GM12878 (cell line): Measurements from ENCODE around the gene SH2D2A. TPM values are rescaled to one million over a fixed set of nuclear protein-coding genes. Genes with fewer than 3 reads are reported as not detected.

Source experiments
- ATAC-seq: fragments of 200-7000 bp; cut with Tn5 transposase; 3 replicates; pipeline ENCODE4 v1.9.1; 2020; ENCODE audit warnings: mild to moderate bottlenecking, moderate library complexity
- BruUV-seq: library from RNA; stranded (reverse); fragments of 400-500 nt; replicated peaks from 2 replicates; lab custom pipeline; 2021; lab: Mats Ljungman, UMichigan
- CTCF ChIA-PET: fragments of 300-600 bp; sonication (Branson Sonifier 250); formaldehyde crosslinking; extraction: SDS; loops from one replicate; lab custom pipeline; 2021; ENCODE audit warnings: inconsistent platforms; lab: Yijun Ruan, JAX
- POLR2A ChIA-PET: fragments of 350-600 bp; formaldehyde crosslinking; extraction: SDS; loops from one replicate; lab custom pipeline; 2021; ENCODE audit warnings: inconsistent platforms; lab: Charles Lee
- RAD21 ChIA-PET: fragments of 300-600 bp; sonication (Branson Sonifier 250); formaldehyde crosslinking; loops from one replicate; lab custom pipeline; 2023; ENCODE audit warnings: antibody characterized with exemption; ENCODE audit not compliant: unreplicated experiment; lab: Charles Lee
- SMC1A ChIA-PET: fragments of 300-600 bp; sonication (Branson Sonifier 250); formaldehyde crosslinking; loops from one replicate; lab custom pipeline; 2023; ENCODE audit not compliant: unreplicated experiment, uncharacterized antibody; lab: Charles Lee
- DNase-seq: peaks from one replicate; pipeline ENCODE4 v3.0.0-alpha.2; 2011; ENCODE audit warnings: low read depth, low spot score
- FAIRE-seq: peaks from 3 replicates; lab custom pipeline; 2011; peaks lifted over from hg19 to GRCh38; lab: Jason Lieb, UNC
- H2AFZ ChIP-seq: 2 replicates; pipeline ENCODE4 v1.6.0; 2011; ENCODE audit warnings: low read depth, low read length, control low read depth; ENCODE audit not compliant: control insufficient read depth
- H3K27ac ChIP-seq: 2 replicates; pipeline ENCODE4 v1.5.1; 2011; ENCODE audit warnings: control low read depth; ENCODE audit not compliant: control insufficient read depth, insufficient read depth
- H3K27me3 ChIP-seq, 2 experiments: replicated peaks in 1 of 2; 2 replicates each; pipeline versions ENCODE4 v1.6.0 to v1.6.1; 2011; ENCODE audit warnings: low read length in 1 of 2; ENCODE audit not compliant: control insufficient read depth in 2 of 2, insufficient read depth in 2 of 2
- H3K36me3 ChIP-seq, 2 experiments: 2 replicates each; pipeline ENCODE4 v1.5.1; 2011; ENCODE audit warnings: low read length in 1 of 2; ENCODE audit not compliant: control insufficient read depth in 2 of 2, insufficient read depth in 2 of 2
- H3K4me1 ChIP-seq: 2 replicates; pipeline ENCODE4 v1.6.1; 2011; ENCODE audit warnings: mild to moderate bottlenecking, low read length, moderate library complexity, mixed read lengths; ENCODE audit not compliant: control insufficient read depth, insufficient read depth
- H3K4me2 ChIP-seq: 2 replicates; pipeline ENCODE4 v1.6.0; 2011; ENCODE audit warnings: control low read depth; ENCODE audit not compliant: control insufficient read depth, insufficient read depth
- H3K4me3 ChIP-seq: fragments of 200-600 bp; sonication (generic); 2 replicates; pipeline ENCODE4 v1.5.1; 2016
- H3K79me2 ChIP-seq: 2 replicates; pipeline ENCODE4 v1.6.0; 2011; ENCODE audit warnings: low read length; ENCODE audit not compliant: control insufficient read depth, insufficient read depth
- H3K9ac ChIP-seq: 2 replicates; pipeline ENCODE4 v1.8.0; 2011; ENCODE audit warnings: low read length, control low read depth, mixed read lengths; ENCODE audit not compliant: control insufficient read depth, insufficient read depth
- H3K9me3 ChIP-seq: replicated peaks from 3 replicates; pipeline ENCODE4 v1.5.1; 2011; ENCODE audit warnings: mild to moderate bottlenecking, low read length; ENCODE audit not compliant: control insufficient read depth, insufficient read depth
- H4K20me1 ChIP-seq: 2 replicates; pipeline ENCODE4 v1.6.0; 2011; ENCODE audit not compliant: control insufficient read depth, insufficient read depth
- BMI1 ChIP-seq: fragments of 450-650 bp; IDR thresholded peaks from 2 replicates; pipeline ENCODE4 v1.6.1; 2016; ENCODE audit warnings: mild to moderate bottlenecking, moderate library complexity, borderline replicate concordance
- IKZF2 ChIP-seq, 2 experiments: fragments of 450-650 bp; IDR thresholded peaks; 2 replicates each; pipeline ENCODE4 v1.6.1; 2017; ENCODE audit warnings: mild to moderate bottlenecking in 2 of 2, moderate library complexity in 2 of 2
- IRF4 ChIP-seq: IDR thresholded peaks from 2 replicates; pipeline ENCODE4 v1.6.1; 2011; ENCODE audit warnings: low read depth, low read length
- IRF5 ChIP-seq: fragments of 450-650 bp; IDR thresholded peaks from 2 replicates; pipeline ENCODE4 v1.6.1; 2017; ENCODE audit warnings: borderline replicate concordance
- KAT2A ChIP-seq: conservative IDR thresholded peaks from 2 replicates; pipeline ENCODE4 v1.6.1; 2011; ENCODE audit warnings: low read depth, low read length; ENCODE audit not compliant: control insufficient read depth
- LARP7 ChIP-seq: fragments of 450-650 bp; IDR thresholded peaks from 2 replicates; pipeline ENCODE4 v1.6.1; 2017; ENCODE audit warnings: mild to moderate bottlenecking
- MEF2B ChIP-seq: fragments of 450-650 bp; IDR thresholded peaks from 2 replicates; pipeline ENCODE4 v1.6.1; 2018; ENCODE audit warnings: mild to moderate bottlenecking, moderate library complexity; ENCODE audit not compliant: partially characterized antibody, poor library complexity, severe bottlenecking
- MYC ChIP-seq: IDR thresholded peaks from 2 replicates; pipeline ENCODE4 v1.6.1; 2011; ENCODE audit warnings: mild to moderate bottlenecking, low read length, moderate library complexity, inconsistent platforms; ENCODE audit not compliant: insufficient read depth, insufficient replicate concordance, insufficient read length, severe bottlenecking
- POLR2AphosphoS2 ChIP-seq: IDR thresholded peaks from 2 replicates; pipeline ENCODE4 v1.6.1; 2011; ENCODE audit warnings: low read depth, mild to moderate bottlenecking, low read length, improper control_type of control experiment, moderate library complexity
- RAD51 ChIP-seq: fragments of 450-650 bp; IDR thresholded peaks from 2 replicates; pipeline ENCODE4 v1.6.1; 2016; ENCODE audit warnings: moderate library complexity, mild to moderate bottlenecking, inconsistent platforms
- SMAD5 ChIP-seq: IDR thresholded peaks from 2 replicates; pipeline ENCODE4 v1.6.1; 2016; ENCODE audit warnings: antibody characterized with exemption, low read depth
- SMARCA5 ChIP-seq: fragments of 450-650 bp; IDR thresholded peaks from 2 replicates; pipeline ENCODE4 v1.6.1; 2017; ENCODE audit warnings: mild to moderate bottlenecking
- STAT1 ChIP-seq: fragments of 450-650 bp; conservative IDR thresholded peaks from 2 replicates; pipeline ENCODE4 v1.6.1; 2014; ENCODE audit warnings: antibody characterized with exemption, mild to moderate bottlenecking
- SUPT20H ChIP-seq: IDR thresholded peaks from 2 replicates; pipeline ENCODE4 v1.6.1; 2011; ENCODE audit warnings: low read depth, mild to moderate bottlenecking, low read length, moderate library complexity, borderline replicate concordance; ENCODE audit not compliant: control insufficient read depth
- ZNF384 ChIP-seq: IDR thresholded peaks from 2 replicates; pipeline ENCODE4 v1.6.1; 2012; ENCODE audit warnings: low read depth, mild to moderate bottlenecking, low read length, improper control_type of control experiment, borderline replicate concordance
- ZNF622 ChIP-seq: fragments of 450-650 bp; IDR thresholded peaks from 2 replicates; pipeline ENCODE4 v1.6.1; 2017; ENCODE audit warnings: mild to moderate bottlenecking, inconsistent platforms
- WGBS: methylation state at CpG from one replicate; pipeline ENCODE4 v1.1.6; 2016; ENCODE audit warnings: low lambda C conversion rate; ENCODE audit not compliant: insufficient replicate concordance, insufficient coverage; ENCODE audit errors: missing lambda C conversion rate; 5-methylcytosine and 5-hydroxymethylcytosine counted together
- in situ Hi-C: fragments of 300-500 bp; cut with MboI; formaldehyde crosslinking; loops from 9 replicates; pipeline ENCODE4 v1.14.3; 2018; ENCODE audit warnings: mixed read lengths
- intact Hi-C: fragments of 100-400 bp; cut with micrococcal nuclease; formaldehyde crosslinking; loops from one replicate; pipeline ENCODE4 v1.14.2; 2022; ENCODE audit not compliant: unreplicated experiment
- polyA plus RNA-seq, 11 experiments: library from polyadenylated mRNA; depleted of rRNA in 4 of 11; unstranded in 6 of 11; stranded (reverse) in 5 of 11; fragments of >200 nt; fragmentation: Nextera tagmentation in 4 of 11; fragmentation: Illumina TruSeq in 1 of 11; extraction: Ambion mirVana in 4 of 11; extraction: Trizol in 1 of 11; gene quantifications; 1 replicate in 1 of 11; 2 replicates in 10 of 11; pipeline versions ENCODE4 v1.2.1 to v1.2.3, GENCODE V29; 2011 to 2016; ENCODE audit warnings: inconsistent platforms in 2 of 11, missing spikeins in 2 of 11, low read depth in 1 of 11
- total RNA-seq, 4 experiments: library from RNA; depleted of rRNA in 3 of 4; stranded (reverse); fragments of >200 nt in 3 of 4; fragmentation: Illumina TruSeq in 1 of 4; extraction: Trizol in 1 of 4; gene quantifications; 2 replicates each; pipeline versions ENCODE4 v1.2.1 to v1.2.3, GENCODE V29; 2013 to 2021
- TF ChIP-seq, protein P1 (sequence below), 3 experiments: IDR thresholded peaks in 2 of 3; conservative IDR thresholded peaks in 1 of 3; 2 replicates each; pipeline ENCODE4 v1.5.1; 2011; ENCODE audit warnings: low read depth in 3 of 3, low read length in 3 of 3, mild to moderate bottlenecking in 3 of 3, control low read depth in 2 of 3, moderate library complexity in 2 of 3, inconsistent platforms in 1 of 3, mixed read lengths in 1 of 3; ENCODE audit not compliant: control insufficient read depth in 2 of 3, insufficient read depth in 1 of 3; ENCODE audit errors: extremely low read depth in 1 of 3
- TF ChIP-seq, protein P2 (sequence below): fragments of 450-650 bp; formaldehyde crosslinking; IDR thresholded peaks from 2 replicates; pipeline ENCODE4 v1.4.0; 2020; ENCODE audit warnings: mild to moderate bottlenecking, moderate library complexity

Gene SH2D2A
- total and polyA plus RNA-seq, 10 of the 15 experiments (the other 5 are each of a cell fraction or from before 2014, with no cell fraction given) = 0.72 to 15.9 (median 7.0) TPM

DNA sequence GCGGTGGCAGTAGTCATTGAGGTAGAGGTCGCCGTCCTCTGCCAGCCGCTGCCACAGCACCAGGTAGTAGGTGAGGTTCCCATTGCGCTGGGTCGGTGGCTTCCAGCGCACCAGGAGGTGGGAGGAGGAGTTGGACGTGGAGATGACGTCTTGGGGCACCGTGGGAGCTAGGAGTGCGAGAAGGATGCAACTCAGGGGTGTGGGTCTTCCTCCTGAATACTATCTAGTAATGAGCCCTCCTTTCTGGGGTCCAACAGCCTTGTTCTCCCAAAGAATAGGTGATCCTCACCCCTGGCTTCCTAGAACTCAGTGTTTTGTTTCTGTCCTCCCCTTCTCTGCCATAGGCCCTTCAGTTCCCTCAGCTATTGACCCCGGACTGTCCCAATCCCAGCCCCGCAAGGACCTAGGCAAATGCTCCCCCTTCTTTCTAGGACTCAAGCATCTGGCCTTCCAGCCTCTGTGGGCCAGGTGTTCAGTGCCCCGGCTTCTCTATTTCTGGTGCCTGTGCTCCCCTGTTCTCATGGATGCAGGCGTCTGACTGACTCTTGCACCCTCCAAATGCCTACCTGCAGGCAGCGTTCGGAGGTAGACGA, 29.4 kb upstream of the SH2D2A start:
- Histone ChIP-seq H3K9me3 (no peaks in the 10 kb centered on the region), H3K27ac (no peak overlapping the region), H2AFZ (no peak overlapping the region), H3K4me2 (no peak overlapping the region), H3K36me3 (no peaks in the 10 kb centered on the region), H3K9ac (no peak overlapping the region), H4K20me1 (no peaks in the 10 kb centered on the region), H3K4me1 (no peaks in the 10 kb centered on the region), H3K79me2 (no peaks in the 10 kb centered on the region), H3K4me3 (no peak overlapping the region), H3K27me3 (peaks cover 0 to 7% of the 10 kb centered on the region in 2 experiments)
- BruUV-seq = no TSS peak
- intact Hi-C loops (no loop called here), in situ Hi-C loops (no loop called here)
- POLR2A ChIA-PET = no interaction called here
- no peak for ATAC-seq
- FAIRE-seq = no peak
- SMC1A ChIA-PET = no interaction called here
- DNase-seq = no peak
- CTCF ChIA-PET = interaction anchor here (0.6 to 2.6 kb wide), 3 partner anchors 8 to 43 kb away, joined by 3 to 23 read pairs (median 3); no protein-coding TSS in a partner anchor
- 30% methylated on average over 18 of the region's 18 CpGs for WGBS
- RAD21 ChIA-PET = no interaction called here
- TF ChIP-seq BMI1 (no peak), KAT2A (no peak), ZNF384 (no peak), SUPT20H (no peak), IRF4 (no peak), MYC (no peak), SMAD5 (no peak), POLR2AphosphoS2 (no peak), STAT1 (no peak), IKZF2 (IDR thresholded peaks at IDR 0.05) (no peak), LARP7 (no peak), IRF5 (no peak), MEF2B (no peak), RAD51 (no peak), SMARCA5 (no peak), ZNF622 (no peak)
- TF ChIP-seq, protein P1, sequence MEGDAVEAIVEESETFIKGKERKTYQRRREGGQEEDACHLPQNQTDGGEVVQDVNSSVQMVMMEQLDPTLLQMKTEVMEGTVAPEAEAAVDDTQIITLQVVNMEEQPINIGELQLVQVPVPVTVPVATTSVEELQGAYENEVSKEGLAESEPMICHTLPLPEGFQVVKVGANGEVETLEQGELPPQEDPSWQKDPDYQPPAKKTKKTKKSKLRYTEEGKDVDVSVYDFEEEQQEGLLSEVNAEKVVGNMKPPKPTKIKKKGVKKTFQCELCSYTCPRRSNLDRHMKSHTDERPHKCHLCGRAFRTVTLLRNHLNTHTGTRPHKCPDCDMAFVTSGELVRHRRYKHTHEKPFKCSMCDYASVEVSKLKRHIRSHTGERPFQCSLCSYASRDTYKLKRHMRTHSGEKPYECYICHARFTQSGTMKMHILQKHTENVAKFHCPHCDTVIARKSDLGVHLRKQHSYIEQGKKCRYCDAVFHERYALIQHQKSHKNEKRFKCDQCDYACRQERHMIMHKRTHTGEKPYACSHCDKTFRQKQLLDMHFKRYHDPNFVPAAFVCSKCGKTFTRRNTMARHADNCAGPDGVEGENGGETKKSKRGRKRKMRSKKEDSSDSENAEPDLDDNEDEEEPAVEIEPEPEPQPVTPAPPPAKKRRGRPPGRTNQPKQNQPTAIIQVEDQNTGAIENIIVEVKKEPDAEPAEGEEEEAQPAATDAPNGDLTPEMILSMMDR (IDR thresholded peaks at IDR 0.05 in 2 of 3, conservative IDR thresholded peaks at IDR 0.05 in 1 of 3; ENCODE audit: control insufficient read depth in 2 of 3, extremely low read depth in 1 of 3, insufficient read depth in 1 of 3, low read depth in 3 of 3, low read length in 3 of 3) = no peak
- TF ChIP-seq, protein P2, sequence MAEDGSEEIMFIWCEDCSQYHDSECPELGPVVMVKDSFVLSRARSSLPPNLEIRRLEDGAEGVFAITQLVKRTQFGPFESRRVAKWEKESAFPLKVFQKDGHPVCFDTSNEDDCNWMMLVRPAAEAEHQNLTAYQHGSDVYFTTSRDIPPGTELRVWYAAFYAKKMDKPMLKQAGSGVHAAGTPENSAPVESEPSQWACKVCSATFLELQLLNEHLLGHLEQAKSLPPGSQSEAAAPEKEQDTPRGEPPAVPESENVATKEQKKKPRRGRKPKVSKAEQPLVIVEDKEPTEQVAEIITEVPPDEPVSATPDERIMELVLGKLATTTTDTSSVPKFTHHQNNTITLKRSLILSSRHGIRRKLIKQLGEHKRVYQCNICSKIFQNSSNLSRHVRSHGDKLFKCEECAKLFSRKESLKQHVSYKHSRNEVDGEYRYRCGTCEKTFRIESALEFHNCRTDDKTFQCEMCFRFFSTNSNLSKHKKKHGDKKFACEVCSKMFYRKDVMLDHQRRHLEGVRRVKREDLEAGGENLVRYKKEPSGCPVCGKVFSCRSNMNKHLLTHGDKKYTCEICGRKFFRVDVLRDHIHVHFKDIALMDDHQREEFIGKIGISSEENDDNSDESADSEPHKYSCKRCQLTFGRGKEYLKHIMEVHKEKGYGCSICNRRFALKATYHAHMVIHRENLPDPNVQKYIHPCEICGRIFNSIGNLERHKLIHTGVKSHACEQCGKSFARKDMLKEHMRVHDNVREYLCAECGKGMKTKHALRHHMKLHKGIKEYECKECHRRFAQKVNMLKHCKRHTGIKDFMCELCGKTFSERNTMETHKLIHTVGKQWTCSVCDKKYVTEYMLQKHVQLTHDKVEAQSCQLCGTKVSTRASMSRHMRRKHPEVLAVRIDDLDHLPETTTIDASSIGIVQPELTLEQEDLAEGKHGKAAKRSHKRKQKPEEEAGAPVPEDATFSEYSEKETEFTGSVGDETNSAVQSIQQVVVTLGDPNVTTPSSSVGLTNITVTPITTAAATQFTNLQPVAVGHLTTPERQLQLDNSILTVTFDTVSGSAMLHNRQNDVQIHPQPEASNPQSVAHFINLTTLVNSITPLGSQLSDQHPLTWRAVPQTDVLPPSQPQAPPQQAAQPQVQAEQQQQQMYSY = no peak
